OCI-LY1 (cell line): ENCODE measurements around the gene CXCL17.

Experiments
- H2AFZ ChIP-seq: fragments of 200-600 bp; sonication (generic), shearing (Covaris generic); 2 replicates; pipeline ENCODE4 v1.6.0; 2014; ENCODE audit warnings: antibody characterized with exemption, mild to moderate bottlenecking, low read length
- H3F3A ChIP-seq: fragments of 200-600 bp; sonication (generic), shearing (Covaris generic); 2 replicates; pipeline ENCODE4 v1.6.0; 2014; ENCODE audit warnings: mild to moderate bottlenecking, antibody characterized with exemption, low read length, moderate library complexity; ENCODE audit not compliant: insufficient read depth
- H3K27ac ChIP-seq: fragments of 200-600 bp; sonication (generic); 2 replicates; pipeline ENCODE4 v1.5.1; 2014; ENCODE audit warnings: low read length, mixed run types, mild to moderate bottlenecking, low read depth; ENCODE audit not compliant: poor library complexity, severe bottlenecking
- H3K27me3 ChIP-seq: fragments of 200-600 bp; sonication (generic); 2 replicates; pipeline ENCODE4 v1.6.0; 2014; ENCODE audit warnings: antibody characterized with exemption, mild to moderate bottlenecking, low read length, moderate library complexity; ENCODE audit not compliant: insufficient read depth
- H3K36me3 ChIP-seq: fragments of 200-600 bp; sonication (generic); 2 replicates; pipeline ENCODE4 v1.6.1; 2014; ENCODE audit warnings: mild to moderate bottlenecking, antibody characterized with exemption, low read length, moderate library complexity, mixed read lengths; ENCODE audit not compliant: insufficient read depth
- H3K4me1 ChIP-seq: fragments of 200-600 bp; sonication (generic); 2 replicates; pipeline ENCODE4 v1.5.1; 2014; ENCODE audit warnings: mild to moderate bottlenecking, low read length, moderate library complexity; ENCODE audit not compliant: insufficient read depth, severe bottlenecking
- H3K4me2 ChIP-seq: fragments of 200-600 bp; sonication (generic), shearing (Covaris generic); 2 replicates; pipeline ENCODE4 v1.6.1; 2014; ENCODE audit warnings: low read length
- H3K4me3 ChIP-seq: fragments of 200-600 bp; sonication (generic); 2 replicates; pipeline ENCODE4 v1.5.1; 2014; ENCODE audit warnings: low read length, low read depth, mild to moderate bottlenecking, mixed read lengths; ENCODE audit not compliant: poor library complexity, severe bottlenecking
- H3K79me2 ChIP-seq: fragments of 200-600 bp; shearing (Covaris generic); 2 replicates; pipeline ENCODE4 v1.6.1; 2016; ENCODE audit warnings: mixed run types, low read length, mixed read lengths; ENCODE audit not compliant: insufficient read depth
- H3K9ac ChIP-seq: fragments of 200-600 bp; sonication (generic), shearing (Covaris generic); 2 replicates; pipeline ENCODE4 v1.6.1; 2014; ENCODE audit warnings: mild to moderate bottlenecking, low read length, mixed read lengths
- H3K9me2 ChIP-seq: fragments of 200-600 bp; sonication (generic), shearing (Covaris generic); 2 replicates; pipeline ENCODE4 v1.6.1; 2014; ENCODE audit warnings: low read depth, mild to moderate bottlenecking, low read length, mixed read lengths
- H3K9me3 ChIP-seq: fragments of 200-600 bp; shearing (Covaris generic); 2 replicates; pipeline ENCODE4 v1.6.1; 2014; ENCODE audit warnings: low read length, mixed read lengths
- H4K20me1 ChIP-seq: fragments of 200-600 bp; sonication (generic), shearing (Covaris generic); 2 replicates; pipeline ENCODE4 v1.6.0; 2016; ENCODE audit warnings: mild to moderate bottlenecking, low read length; ENCODE audit not compliant: insufficient read depth
- EZH2 ChIP-seq: fragments of 200-600 bp; sonication (generic), shearing (Covaris generic); IDR thresholded peaks from 2 replicates; pipeline ENCODE4 v1.8.0; 2017; ENCODE audit warnings: borderline replicate concordance, mixed run types, mild to moderate bottlenecking, antibody characterized with exemption, low read length, moderate library complexity, mixed read lengths
- TF ChIP-seq, protein P1 (sequence below): fragments of 200-600 bp; sonication (generic), shearing (Covaris generic); IDR thresholded peaks from 2 replicates; pipeline ENCODE4 v1.5.1; 2017; ENCODE audit warnings: mild to moderate bottlenecking, antibody characterized with exemption, low read length, moderate library complexity, mixed read lengths

Gene CXCL17

DNA sequence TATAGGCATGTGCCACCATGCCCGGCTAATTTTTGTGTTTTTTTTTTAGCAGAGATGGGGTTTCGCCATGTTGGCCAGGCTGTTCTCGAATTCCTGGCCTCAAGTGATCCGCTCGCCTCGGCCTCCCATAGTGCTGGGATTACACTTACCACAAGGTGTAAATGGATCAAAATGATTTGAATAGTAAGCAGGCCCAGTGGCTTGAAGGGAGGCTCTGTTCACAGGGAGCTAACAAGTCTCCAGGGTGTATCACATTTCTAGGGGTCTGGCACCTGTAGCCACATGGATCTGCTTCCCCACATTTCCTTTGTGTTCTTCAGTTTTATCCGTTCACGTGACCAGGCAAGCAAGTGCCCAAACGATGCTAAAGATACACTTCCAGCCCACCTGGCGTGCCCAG is 39.2 kb downstream of the CXCL17 start:
- no peaks in the 10 kb centered on the region for H3K9me3 ChIP-seq
- no peak overlapping the region for H3K4me3 ChIP-seq
- H3K4me2 ChIP-seq: no peak overlapping the region
- no peaks in the 10 kb centered on the region; the same call in 1 of the 2 replicates for H3F3A ChIP-seq
- TF ChIP-seq, protein P1, sequence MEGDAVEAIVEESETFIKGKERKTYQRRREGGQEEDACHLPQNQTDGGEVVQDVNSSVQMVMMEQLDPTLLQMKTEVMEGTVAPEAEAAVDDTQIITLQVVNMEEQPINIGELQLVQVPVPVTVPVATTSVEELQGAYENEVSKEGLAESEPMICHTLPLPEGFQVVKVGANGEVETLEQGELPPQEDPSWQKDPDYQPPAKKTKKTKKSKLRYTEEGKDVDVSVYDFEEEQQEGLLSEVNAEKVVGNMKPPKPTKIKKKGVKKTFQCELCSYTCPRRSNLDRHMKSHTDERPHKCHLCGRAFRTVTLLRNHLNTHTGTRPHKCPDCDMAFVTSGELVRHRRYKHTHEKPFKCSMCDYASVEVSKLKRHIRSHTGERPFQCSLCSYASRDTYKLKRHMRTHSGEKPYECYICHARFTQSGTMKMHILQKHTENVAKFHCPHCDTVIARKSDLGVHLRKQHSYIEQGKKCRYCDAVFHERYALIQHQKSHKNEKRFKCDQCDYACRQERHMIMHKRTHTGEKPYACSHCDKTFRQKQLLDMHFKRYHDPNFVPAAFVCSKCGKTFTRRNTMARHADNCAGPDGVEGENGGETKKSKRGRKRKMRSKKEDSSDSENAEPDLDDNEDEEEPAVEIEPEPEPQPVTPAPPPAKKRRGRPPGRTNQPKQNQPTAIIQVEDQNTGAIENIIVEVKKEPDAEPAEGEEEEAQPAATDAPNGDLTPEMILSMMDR: no peak
- no peak for TF ChIP-seq EZH2
- no peak overlapping the region for H2AFZ ChIP-seq
- H3K9ac ChIP-seq: no peak overlapping the region
- H4K20me1 ChIP-seq: no peaks in the 10 kb centered on the region
- peaks cover 57% of the 10 kb centered on the region for H3K36me3 ChIP-seq
- H3K4me1 ChIP-seq: peaks cover 8% of the 10 kb centered on the region
- no peaks in the 10 kb centered on the region for H3K9me2 ChIP-seq
- H3K27me3 ChIP-seq: no peaks in the 10 kb centered on the region
- H3K27ac ChIP-seq: no peak overlapping the region
- H3K79me2 ChIP-seq: no peaks in the 10 kb centered on the region

DNA sequence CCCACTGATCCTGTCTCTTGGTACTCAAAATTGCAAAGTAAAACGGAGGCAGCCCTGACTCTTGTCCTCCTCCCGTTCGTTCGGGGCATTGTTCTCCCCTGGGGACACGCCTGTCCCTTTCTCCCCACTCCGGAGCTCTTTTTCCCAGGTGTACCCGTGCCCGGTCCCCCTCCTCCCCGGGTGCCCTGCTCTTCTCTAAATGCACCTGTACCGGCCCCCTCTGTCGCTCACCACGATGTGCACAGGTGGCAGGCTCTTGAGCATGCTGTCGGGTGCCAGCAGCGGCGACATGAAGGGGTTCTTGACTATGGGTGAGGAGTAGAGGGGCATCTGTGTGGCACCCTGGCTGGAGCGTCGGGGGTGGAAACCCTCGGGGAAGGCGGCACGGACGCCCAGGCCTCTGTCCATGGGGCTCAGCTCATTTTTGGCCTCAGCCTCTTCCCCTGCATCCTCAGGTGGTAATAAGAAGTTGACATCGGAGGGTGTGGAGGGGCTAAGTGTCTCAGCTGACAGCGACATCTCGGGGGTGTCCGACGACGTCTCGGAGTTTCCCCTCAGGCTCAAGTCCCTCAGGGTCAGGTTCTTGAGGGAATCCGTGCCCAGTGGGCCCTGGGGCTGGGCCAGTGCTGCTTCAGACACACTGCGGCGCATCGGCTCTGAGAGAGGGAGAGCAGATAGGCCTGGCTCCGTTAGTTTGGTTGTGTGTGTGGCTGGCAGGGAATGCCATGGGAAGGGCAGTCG is 40.2 kb downstream of the CXCL17 start:
- H3K9ac ChIP-seq: no peak overlapping the region
- H3K27me3 ChIP-seq: no peaks in the 10 kb centered on the region
- H4K20me1 ChIP-seq: no peaks in the 10 kb centered on the region
- no peak overlapping the region for H2AFZ ChIP-seq
- peak overlapping the region; percentile 62; the same call in 1 of the 2 replicates for H3K4me2 ChIP-seq
- H3K4me1 ChIP-seq: peaks cover 13% of the 10 kb centered on the region
- no peaks in the 10 kb centered on the region; the same call in 1 of the 2 replicates for H3F3A ChIP-seq
- H3K9me3 ChIP-seq: no peaks in the 10 kb centered on the region
- H3K27ac ChIP-seq: no peak overlapping the region
- H3K4me3 ChIP-seq: no peak overlapping the region
- no peaks in the 10 kb centered on the region for H3K9me2 ChIP-seq
- no peaks in the 10 kb centered on the region for H3K79me2 ChIP-seq
- TF ChIP-seq, protein P1: no peak
- peaks cover 48% of the 10 kb centered on the region for H3K36me3 ChIP-seq

DNA sequence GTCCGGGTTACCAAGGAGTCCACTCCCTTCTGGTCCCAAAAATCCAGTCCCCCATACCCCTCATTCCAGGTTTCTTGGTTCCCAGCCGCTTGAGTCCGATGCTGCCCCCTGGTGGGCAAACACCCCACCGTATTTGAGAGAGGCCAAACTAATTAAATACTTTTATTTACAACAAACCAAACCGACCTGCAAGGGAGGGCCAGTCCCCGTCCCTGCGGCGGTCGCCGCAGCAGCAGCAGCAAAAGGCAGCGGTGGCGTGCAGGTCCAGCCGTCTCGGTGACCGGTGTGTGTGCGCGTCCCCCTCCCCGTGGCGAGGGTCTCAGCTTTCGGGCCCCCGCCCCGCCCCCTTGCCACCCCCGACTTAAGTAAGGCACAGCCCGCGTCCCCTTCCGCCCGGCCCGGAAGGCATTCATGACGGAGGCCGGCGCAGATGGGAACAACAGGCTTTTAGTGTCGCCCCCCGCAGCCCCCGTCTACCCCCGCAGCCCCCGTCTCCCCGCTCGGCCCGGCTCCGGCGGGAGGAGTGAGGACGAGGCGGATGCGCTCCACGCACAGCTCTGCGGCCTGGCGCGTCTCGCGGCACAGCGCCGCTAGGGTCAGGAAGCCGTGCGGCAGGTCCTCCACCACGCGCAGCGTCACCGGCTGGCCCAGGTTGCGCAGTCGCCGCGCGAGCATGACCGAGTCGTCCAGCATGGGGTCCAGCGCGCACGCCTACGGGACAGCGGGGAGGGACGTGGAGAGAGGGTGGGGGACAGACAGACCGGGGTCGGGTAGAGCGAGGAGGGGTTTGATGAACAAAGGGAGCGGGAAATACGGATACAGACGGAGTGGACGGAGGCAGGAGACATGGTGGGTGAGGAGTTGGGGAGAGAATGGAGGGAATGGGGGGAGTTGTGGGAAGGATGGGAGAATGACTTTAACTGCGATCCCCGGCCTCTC is 41.1 kb downstream of the CXCL17 start:
- no peaks in the 10 kb centered on the region for H3K27me3 ChIP-seq
- no peaks in the 10 kb centered on the region for H4K20me1 ChIP-seq
- H3K9me2 ChIP-seq: no peaks in the 10 kb centered on the region
- peak overlapping the region; percentile 62 for H3K4me2 ChIP-seq
- H3K4me3 ChIP-seq: peak overlapping the region; percentile 48
- no peaks in the 10 kb centered on the region; the same call in 1 of the 2 replicates for H3F3A ChIP-seq
- no peak overlapping the region for H2AFZ ChIP-seq
- H3K9ac ChIP-seq: peak overlapping the region; percentile 37; the same call in 1 of the 2 replicates
- TF ChIP-seq, protein P1: peak; percentile 83
- TF ChIP-seq EZH2: no peak
- H3K79me2 ChIP-seq: no peaks in the 10 kb centered on the region
- peaks cover 40% of the 10 kb centered on the region for H3K36me3 ChIP-seq
- H3K4me1 ChIP-seq: peaks cover 17% of the 10 kb centered on the region
- H3K9me3 ChIP-seq: no peaks in the 10 kb centered on the region
- no peak overlapping the region for H3K27ac ChIP-seq
